ENCODE measurements around the gene ZBED6.
"Not testable (repeated sequence)": the region's sequence is repeated elsewhere in the genome, so short reads cannot be mapped to it uniquely, and the experiment has no call there.

Gene ZBED6

GRCh38 chr1:203789966-203790365 lies 5.5 kb upstream of the ZBED6 start:
- no peak for FAIRE-seq

- no peak for FAIRE-seq
Observed at GRCh38 chr1:203791498-203791897, 3.9 kb upstream of the ZBED6 start.

GRCh38 chr1:203792486-203792885 lies 2.9 kb upstream of the ZBED6 start:
- no peak for FAIRE-seq

- not testable (repeated sequence) for FAIRE-seq
Observed at GRCh38 chr1:203793561-203793960, 1.9 kb upstream of the ZBED6 start.

GRCh38 chr1:203794764-203795440 lies 521 bp upstream of the ZBED6 start:
- no peak for FAIRE-seq

- FAIRE-seq = no peak
Observed at GRCh38 chr1:203796236-203796605, 798 bp downstream of the ZBED6 start.

GRCh38 chr1:203797216-203797615 lies 1.8 kb downstream of the ZBED6 start:
- no peak for FAIRE-seq

GRCh38 chr1:203797948-203798655 lies 2.7 kb downstream of the ZBED6 start:
- FAIRE-seq = no peak

GRCh38 chr1:203799157-203799556 lies 3.7 kb downstream of the ZBED6 start:
- FAIRE-seq = no peak

GRCh38 chr1:203799971-203800370 lies 4.5 kb downstream of the ZBED6 start:
- FAIRE-seq = no peak

GRCh38 chr1:203805689-203806088 lies 10.3 kb downstream of the ZBED6 start:
- no peak for FAIRE-seq

GRCh38 chr1:203807196-203807595 lies 11.8 kb downstream of the ZBED6 start:
- FAIRE-seq = no peak

GRCh38 chr1:203813581-203814341 lies 18.3 kb downstream of the ZBED6 start:
- no peak for FAIRE-seq

- FAIRE-seq = no peak
Observed at GRCh38 chr1:203818399-203818798, 23.0 kb downstream of the ZBED6 start.

- no peak for FAIRE-seq
Observed at GRCh38 chr1:203823306-203823705, 27.9 kb downstream of the ZBED6 start.

GRCh38 chr1:203826175-203826574 lies 30.8 kb downstream of the ZBED6 start:
- FAIRE-seq = no peak

GRCh38 chr1:203828002-203828401 lies 32.6 kb downstream of the ZBED6 start:
- FAIRE-seq = no peak

- FAIRE-seq = no peak
Observed at GRCh38 chr1:203828503-203828902, 33.1 kb downstream of the ZBED6 start.

- not testable (repeated sequence) for FAIRE-seq
Observed at GRCh38 chr1:203829247-203829646, 33.8 kb downstream of the ZBED6 start.

- no peak for FAIRE-seq
Observed at GRCh38 chr1:203835476-203835875, 40.1 kb downstream of the ZBED6 start.

- no peak for FAIRE-seq
Observed at GRCh38 chr1:203839081-203839480, 43.7 kb downstream of the ZBED6 start.

GRCh38 chr1:203840208-203840808 lies 44.9 kb downstream of the ZBED6 start:
- FAIRE-seq = no peak

GRCh38 chr1:203842559-203842876 lies 47.1 kb downstream of the ZBED6 start:
- no peak for FAIRE-seq

GRCh38 chr1:203843435-203843834 lies 48.0 kb downstream of the ZBED6 start:
- FAIRE-seq = no peak
